Panc1 (cell line): ENCODE data around the gene FANCC. TPM values are rescaled to one million over a fixed set of nuclear protein-coding genes. Genes with fewer than 3 reads are reported as not detected.

Experiments
- ATAC-seq: fragments of 200-7000 bp; cut with Tn5 transposase; 2 replicates; pipeline ENCODE4 v1.9.1; 2020; ENCODE audit warnings: mild to moderate bottlenecking, moderate library complexity
- BruUV-seq: library from RNA; stranded (reverse); fragments of 400-500 nt; replicated peaks from 2 replicates; lab custom pipeline; 2021; lab: Mats Ljungman, UMichigan
- CTCF ChIA-PET: fragments of 300-600 bp; sonication (Branson Sonifier 250); formaldehyde crosslinking; loops from one replicate; lab custom pipeline; 2022; ENCODE audit warnings: antibody characterized with exemption; lab: Charles Lee
- POLR2A ChIA-PET: fragments of 300-600 bp; sonication (Branson Sonifier 250); formaldehyde crosslinking; loops from one replicate; lab custom pipeline; 2022; ENCODE audit warnings: antibody characterized with exemption; lab: Charles Lee
- DNase-seq: peaks from one replicate; pipeline ENCODE4 v3.0.0-alpha.2; 2010; ENCODE audit warnings: low read depth, low spot score
- H3K27ac ChIP-seq: 2 replicates; pipeline ENCODE4 v1.5.1; 2011; ENCODE audit warnings: mild to moderate bottlenecking, low read length, inconsistent platforms
- H3K27me3 ChIP-seq: fragments of 200-500 bp; sonication (Bioruptor generic); 2 replicates; pipeline ENCODE4 v1.6.0; 2014; ENCODE audit warnings: low read length, inconsistent platforms; ENCODE audit not compliant: control insufficient read depth, insufficient read depth
- H3K36me3 ChIP-seq: fragments of 200-500 bp; sonication (Bioruptor generic); 2 replicates; pipeline ENCODE4 v1.5.1; 2014; ENCODE audit warnings: inconsistent platforms, mild to moderate bottlenecking, low read length, moderate library complexity; ENCODE audit not compliant: control insufficient read depth, insufficient read depth
- H3K4me1 ChIP-seq: 2 replicates; pipeline ENCODE4 v1.5.1; 2011; ENCODE audit warnings: inconsistent platforms, mild to moderate bottlenecking, low read length, moderate library complexity; ENCODE audit not compliant: control insufficient read depth, insufficient read depth
- H3K4me3 ChIP-seq, 2 experiments: 2 replicates each; pipeline ENCODE4 v1.5.1; 2011 to 2012; ENCODE audit warnings: low read depth in 2 of 2, low read length in 2 of 2, mild to moderate bottlenecking in 2 of 2, inconsistent platforms in 1 of 2, moderate library complexity in 1 of 2
- H3K9me3 ChIP-seq: fragments of 200-500 bp; sonication (Bioruptor generic); 2 replicates; pipeline ENCODE4 v1.5.1; 2014; ENCODE audit warnings: low read depth, mild to moderate bottlenecking, inconsistent platforms, low read length, moderate library complexity; ENCODE audit not compliant: control insufficient read depth, insufficient read depth
- CTCF ChIP-seq: fragments of 450-650 bp; IDR thresholded peaks from 2 replicates; pipeline ENCODE4 v1.5.1; 2017; ENCODE audit warnings: mild to moderate bottlenecking
- POLR2AphosphoS5 ChIP-seq: IDR thresholded peaks from 2 replicates; pipeline ENCODE4 v1.6.1; 2012; ENCODE audit warnings: mild to moderate bottlenecking, low read depth, low read length, moderate library complexity
- REST ChIP-seq, 2 experiments: IDR thresholded peaks; 2 replicates each; pipeline ENCODE4 v1.6.1; 2011 to 2012; ENCODE audit warnings: low read depth in 2 of 2, control low read depth in 1 of 2, low read length in 1 of 2, mild to moderate bottlenecking in 1 of 2, moderate library complexity in 1 of 2; ENCODE audit not compliant: insufficient read depth in 1 of 2
- SIN3A ChIP-seq: IDR thresholded peaks from 2 replicates; pipeline ENCODE4 v1.6.1; 2012; ENCODE audit warnings: low read depth, mild to moderate bottlenecking, low read length, moderate library complexity, borderline replicate concordance; ENCODE audit not compliant: insufficient read depth
- TCF7L2 ChIP-seq: IDR thresholded peaks from 2 replicates; pipeline ENCODE4 v1.6.1; 2011; ENCODE audit warnings: mild to moderate bottlenecking, low read depth, low read length, inconsistent platforms
- in situ Hi-C: cut with HindIII; loops from 2 replicates; pipeline ENCODE4 v1.10.0; 2016; ENCODE audit warnings: low sequenced_read_pairs, low pct_unique_long_range_greater_than_20kb
- intact Hi-C: fragments of 100-400 bp; cut with micrococcal nuclease; formaldehyde crosslinking; loops from one replicate; pipeline ENCODE4 v1.10.0; 2022; ENCODE audit not compliant: unreplicated experiment
- total RNA-seq: library from RNA; stranded (reverse); gene quantifications from one replicate; pipeline ENCODE4 v1.2.1, GENCODE V29; 2021; ENCODE audit not compliant: unreplicated experiment

FANCC gene
- total RNA-seq, 1 experiment from 2014 or later = 17.8 TPM

- Histone ChIP-seq H3K9me3 (no peaks in the 10 kb centered on the region), H3K36me3 (no peaks in the 10 kb centered on the region), H3K27me3 (no peaks in the 10 kb centered on the region), H3K4me3 (no peak overlapping the region), H3K27ac (no peak overlapping the region), H3K4me1 (no peaks in the 10 kb centered on the region)
- ChIA-PET POLR2A (no interaction called here), CTCF (interaction anchor here (0.8 kb wide), 1 partner anchor 13 kb away, joined by 4 read pairs; no protein-coding TSS in a partner anchor)
- DNase-seq (no peak), ATAC-seq (no peak)
- no peak for TF ChIP-seq TCF7L2
- TF ChIP-seq REST (IDR thresholded peaks at IDR 0.05; ENCODE audit: insufficient read depth in 1 of 2, low read depth in 2 of 2, low read length in 1 of 2) = no peak
- TF ChIP-seq CTCF = no peak
- TF ChIP-seq SIN3A = no peak
- no peak for TF ChIP-seq POLR2AphosphoS5
- intact Hi-C loops (no loop called here), in situ Hi-C loops (no loop called here)
- no TSS peak for BruUV-seq
Observed at GRCh38 chr9:95155220-95155619, 162.3 kb downstream of the FANCC start.

- DNase-seq (no peak), ATAC-seq (no peak)
- H3K4me3 ChIP-seq = no peak overlapping the region
- POLR2A ChIA-PET = no interaction called here
- CTCF ChIA-PET = interaction anchor here (0.7 kb wide), 1 partner anchor 17 kb away, joined by 3 read pairs; no protein-coding TSS in a partner anchor
- no peaks in the 10 kb centered on the region for H3K36me3 ChIP-seq
- no peaks in the 10 kb centered on the region for H3K9me3 ChIP-seq
- no peak overlapping the region for H3K27ac ChIP-seq
- H3K4me1 ChIP-seq = no peaks in the 10 kb centered on the region
- H3K27me3 ChIP-seq = no peaks in the 10 kb centered on the region
- no TSS peak for BruUV-seq
- intact Hi-C loops = no loop called here
- in situ Hi-C loops = no loop called here
- TF ChIP-seq SIN3A (no peak), TCF7L2 (no peak), CTCF (no peak), REST (IDR thresholded peaks at IDR 0.05; ENCODE audit: insufficient read depth in 1 of 2, low read depth in 2 of 2, low read length in 1 of 2) (no peak), POLR2AphosphoS5 (no peak)
Observed at GRCh38 chr9:95150903-95151302, 166.6 kb downstream of the FANCC start.
